ENCODE results near the gene FOXO1. TPM values are rescaled to one million over a fixed set of nuclear protein-coding genes. Genes with fewer than 3 reads are reported as not detected.

Gene FOXO1
- total RNA-seq, 1 experiment from 2014 or later = 12.2 TPM

DNA sequence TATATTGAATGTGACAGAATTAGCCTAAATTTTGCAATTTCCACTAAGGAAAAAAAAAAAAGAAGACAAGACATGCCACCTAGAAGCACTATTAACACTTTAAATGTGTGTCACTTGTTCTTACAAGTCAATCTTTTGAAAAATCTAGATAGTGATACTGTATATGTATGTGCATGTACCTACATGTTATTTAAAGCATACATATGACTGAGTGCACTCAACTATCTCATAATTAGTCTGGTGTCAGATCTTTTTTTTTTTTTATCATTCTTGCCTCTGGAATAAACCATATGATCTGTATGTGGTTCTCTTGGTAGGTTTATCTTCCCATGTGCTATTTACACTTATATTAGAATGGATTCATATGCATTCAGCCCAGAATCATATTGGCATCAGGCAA lies 62.3 kb downstream of the FOXO1 start:
- H3K79me2 ChIP-seq (ENCODE audit: insufficient read depth, low read length) = no peaks in the 10 kb centered on the region; the same call in 1 of the 2 replicates
- BruUV-seq (replicated peaks) = no TSS peak
- CTCF ChIA-PET = no interaction called here

More for the DNA sequence above, 62.3 kb downstream of the FOXO1 start:
- RAD21 ChIA-PET (ENCODE audit: low non-redundant PET in 1 of 2, low total read pairs in 2 of 2, uncharacterized antibody in 2 of 2, unreplicated experiment in 2 of 2) = no interaction called here
- no peak overlapping the region for H3K4me3 ChIP-seq (replicated peaks in 1 of 2; ENCODE audit: low read depth in 1 of 2, low read length in 2 of 2)
- DNase-seq (ENCODE audit: low read depth, low spot score) (no peak), ATAC-seq (no peak)
- H3K27me3 ChIP-seq (ENCODE audit: insufficient read depth, low read length) = no peaks in the 10 kb centered on the region
- POLR2A ChIA-PET = no interaction called here
- H4K20me1 ChIP-seq (ENCODE audit: insufficient read depth) = no peaks in the 10 kb centered on the region
- H3K36me3 ChIP-seq (ENCODE audit: control insufficient read depth in 1 of 2, insufficient read depth in 2 of 2, low read length in 2 of 2) = no peaks in the 10 kb centered on the region
- TF ChIP-seq POLR2AphosphoS5 (IDR thresholded peaks at IDR 0.05; ENCODE audit: low read depth, low read length) (no peak), SRF (IDR thresholded peaks at IDR 0.05; ENCODE audit: low read depth) (no peak), ZNF274 (IDR thresholded peaks at IDR 0.05; ENCODE audit: low read depth, low read length) (no peak), POLR2A (IDR thresholded peaks at IDR 0.05; ENCODE audit: borderline replicate concordance, extremely low read depth, insufficient read depth, insufficient read length) (no peak), JUND (IDR thresholded peaks at IDR 0.05) (no peak), SIN3A (IDR thresholded peaks at IDR 0.05; ENCODE audit: low read depth) (no peak), FOSL1 (IDR thresholded peaks at IDR 0.05; ENCODE audit: low read depth) (no peak), EGR1 (IDR thresholded peaks at IDR 0.05; ENCODE audit: low read depth) (no peak), CBX3 (IDR thresholded peaks at IDR 0.05; ENCODE audit: low read depth) (no peak), ZFX (IDR thresholded peaks at IDR 0.05) (no peak), TCF7L2 (IDR thresholded peaks at IDR 0.05; ENCODE audit: borderline replicate concordance, extremely low read depth, insufficient read depth, insufficient read length) (no peak), EZH2phosphoT487 (IDR thresholded peaks at IDR 0.05; ENCODE audit: borderline replicate concordance) (no peak), EZH2 (IDR thresholded peaks at IDR 0.05) (no peak), RAD21 (IDR thresholded peaks at IDR 0.05; ENCODE audit: low read depth) (no peak)
- TF ChIP-seq, protein P1, sequence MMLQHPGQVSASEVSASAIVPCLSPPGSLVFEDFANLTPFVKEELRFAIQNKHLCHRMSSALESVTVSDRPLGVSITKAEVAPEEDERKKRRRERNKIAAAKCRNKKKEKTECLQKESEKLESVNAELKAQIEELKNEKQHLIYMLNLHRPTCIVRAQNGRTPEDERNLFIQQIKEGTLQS (IDR thresholded peaks at IDR 0.05) = no peak
- TF ChIP-seq, protein P2, sequence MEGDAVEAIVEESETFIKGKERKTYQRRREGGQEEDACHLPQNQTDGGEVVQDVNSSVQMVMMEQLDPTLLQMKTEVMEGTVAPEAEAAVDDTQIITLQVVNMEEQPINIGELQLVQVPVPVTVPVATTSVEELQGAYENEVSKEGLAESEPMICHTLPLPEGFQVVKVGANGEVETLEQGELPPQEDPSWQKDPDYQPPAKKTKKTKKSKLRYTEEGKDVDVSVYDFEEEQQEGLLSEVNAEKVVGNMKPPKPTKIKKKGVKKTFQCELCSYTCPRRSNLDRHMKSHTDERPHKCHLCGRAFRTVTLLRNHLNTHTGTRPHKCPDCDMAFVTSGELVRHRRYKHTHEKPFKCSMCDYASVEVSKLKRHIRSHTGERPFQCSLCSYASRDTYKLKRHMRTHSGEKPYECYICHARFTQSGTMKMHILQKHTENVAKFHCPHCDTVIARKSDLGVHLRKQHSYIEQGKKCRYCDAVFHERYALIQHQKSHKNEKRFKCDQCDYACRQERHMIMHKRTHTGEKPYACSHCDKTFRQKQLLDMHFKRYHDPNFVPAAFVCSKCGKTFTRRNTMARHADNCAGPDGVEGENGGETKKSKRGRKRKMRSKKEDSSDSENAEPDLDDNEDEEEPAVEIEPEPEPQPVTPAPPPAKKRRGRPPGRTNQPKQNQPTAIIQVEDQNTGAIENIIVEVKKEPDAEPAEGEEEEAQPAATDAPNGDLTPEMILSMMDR (IDR thresholded peaks at IDR 0.05 in 2 of 3, conservative IDR thresholded peaks at IDR 0.05 in 1 of 3; ENCODE audit: borderline replicate concordance in 1 of 3, insufficient read depth in 1 of 3, low read depth in 2 of 3, low read length in 2 of 3) = no peak
- TF ChIP-seq, protein P3, sequence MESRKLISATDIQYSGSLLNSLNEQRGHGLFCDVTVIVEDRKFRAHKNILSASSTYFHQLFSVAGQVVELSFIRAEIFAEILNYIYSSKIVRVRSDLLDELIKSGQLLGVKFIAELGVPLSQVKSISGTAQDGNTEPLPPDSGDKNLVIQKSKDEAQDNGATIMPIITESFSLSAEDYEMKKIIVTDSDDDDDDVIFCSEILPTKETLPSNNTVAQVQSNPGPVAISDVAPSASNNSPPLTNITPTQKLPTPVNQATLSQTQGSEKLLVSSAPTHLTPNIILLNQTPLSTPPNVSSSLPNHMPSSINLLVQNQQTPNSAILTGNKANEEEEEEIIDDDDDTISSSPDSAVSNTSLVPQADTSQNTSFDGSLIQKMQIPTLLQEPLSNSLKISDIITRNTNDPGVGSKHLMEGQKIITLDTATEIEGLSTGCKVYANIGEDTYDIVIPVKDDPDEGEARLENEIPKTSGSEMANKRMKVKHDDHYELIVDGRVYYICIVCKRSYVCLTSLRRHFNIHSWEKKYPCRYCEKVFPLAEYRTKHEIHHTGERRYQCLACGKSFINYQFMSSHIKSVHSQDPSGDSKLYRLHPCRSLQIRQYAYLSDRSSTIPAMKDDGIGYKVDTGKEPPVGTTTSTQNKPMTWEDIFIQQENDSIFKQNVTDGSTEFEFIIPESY (IDR thresholded peaks at IDR 0.05; ENCODE audit: extremely low read depth, insufficient replicate concordance, low read length) = no peak
- TF ChIP-seq, protein P4, sequence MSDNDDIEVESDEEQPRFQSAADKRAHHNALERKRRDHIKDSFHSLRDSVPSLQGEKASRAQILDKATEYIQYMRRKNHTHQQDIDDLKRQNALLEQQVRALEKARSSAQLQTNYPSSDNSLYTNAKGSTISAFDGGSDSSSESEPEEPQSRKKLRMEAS (IDR thresholded peaks at IDR 0.05) = no peak
- no peak overlapping the region for H3K9ac ChIP-seq (ENCODE audit: low read length)
- H3K9me3 ChIP-seq (ENCODE audit: control insufficient read depth in 1 of 2, insufficient read depth in 1 of 2, low read depth in 1 of 2, low read length in 2 of 2) = no peaks in the 10 kb centered on the region
- no peak overlapping the region for H3K27ac ChIP-seq (ENCODE audit: low read depth, low read length)
- no peak overlapping the region for H2AFZ ChIP-seq (ENCODE audit: low read depth, low read length, poor library complexity, severe bottlenecking)
- intact Hi-C loops (cut with micrococcal nuclease) = no loop called here
- H3K4me2 ChIP-seq (ENCODE audit: low read length) = no peak overlapping the region
- no peaks in the 10 kb centered on the region for H3K9me2 ChIP-seq (ENCODE audit: insufficient read depth)
- H3K4me1 ChIP-seq (ENCODE audit: control insufficient read depth in 1 of 2, insufficient read depth in 2 of 2, low read length in 2 of 2) = no peaks in the 10 kb centered on the region

Measured in HCT116 (cell line).